Measurements from ENCODE around the gene ZNF768. TPM values are rescaled to one million over a fixed set of nuclear protein-coding genes. Genes with fewer than 3 reads are reported as not detected.
"Not testable (repeated sequence)": the region's sequence is repeated elsewhere in the genome, so short reads cannot be mapped to it uniquely, and the experiment has no call there.

ZNF768 gene
- total RNA-seq, 1 donor from 2014 or later: 15.5 TPM

- Histone ChIP-seq H3K27me3 (no peaks in the 10 kb centered on the region), H3K9ac (no peak overlapping the region), H3K4me1 (no peaks in the 10 kb centered on the region), H3K4me2 (no peak overlapping the region), H4K20me1 (ENCODE audit: low read depth) (no peaks in the 10 kb centered on the region), H2AFZ (replicated peaks) (no peak overlapping the region), H3K36me3 (no peaks in the 10 kb centered on the region), H3K27ac (no peak overlapping the region), H3K79me2 (ENCODE audit: low read depth) (no peaks in the 10 kb centered on the region), H3K4me3 (no peak overlapping the region), H3F3A (ENCODE audit: low read depth) (no peaks in the 10 kb centered on the region), H3K9me3 (ENCODE audit: low read depth) (no peaks in the 10 kb centered on the region)
- H3K9me3 Mint-ChIP-seq: no peaks in the 10 kb centered on the region
- peaks cover 19% of the 10 kb centered on the region for H3K27me3 Mint-ChIP-seq (ENCODE audit: insufficient read depth, low read depth)
- H3K27ac Mint-ChIP-seq: no peak overlapping the region
- no peak overlapping the region for H3K4me3 Mint-ChIP-seq
- H3K4me1 Mint-ChIP-seq: peaks cover 2% of the 10 kb centered on the region
- TF ChIP-seq EZH2 (IDR thresholded peaks at IDR 0.05) (no peak), CTCF (IDR thresholded peaks at IDR 0.05) (peak; percentile 7)
- no peak for DNase-seq (ENCODE audit: low spot score)
- H3K36me3 Mint-ChIP-seq: no peaks in the 10 kb centered on the region
Measured at GRCh38 chr16:30482366-30482765, 44.0 kb downstream of the ZNF768 start.

- no peaks in the 10 kb centered on the region for H3K36me3 Mint-ChIP-seq
Measured at GRCh38 chr16:30481381-30481780, 45.0 kb downstream of the ZNF768 start.

GRCh38 chr16:30478766-30479478 lies 47.4 kb downstream of the ZNF768 start:
- no peak for DNase-seq (ENCODE audit: low spot score)

More at GRCh38 chr16:30481381-30481780, 45.0 kb downstream of the ZNF768 start:
- TF ChIP-seq EZH2phosphoT487 (IDR thresholded peaks at IDR 0.05): no peak
- no peak for TF ChIP-seq EZH2 (IDR thresholded peaks at IDR 0.05)
- TF ChIP-seq CTCF (IDR thresholded peaks at IDR 0.05): no peak
- no peak overlapping the region for H2AFZ ChIP-seq (replicated peaks)
- no peaks in the 10 kb centered on the region for H4K20me1 ChIP-seq (ENCODE audit: low read depth)
- no peaks in the 10 kb centered on the region for H3K4me1 ChIP-seq
- Mint-ChIP-seq H3K27ac (no peak overlapping the region), H3K9me3 (no peaks in the 10 kb centered on the region), H3K27me3 (ENCODE audit: insufficient read depth, low read depth) (peaks cover 15% of the 10 kb centered on the region), H3K4me3 (no peak overlapping the region), H3K4me1 (peaks cover 2% of the 10 kb centered on the region)
- no peaks in the 10 kb centered on the region for H3K79me2 ChIP-seq (ENCODE audit: low read depth)
- no peak overlapping the region for H3K9ac ChIP-seq
- no peak overlapping the region for H3K4me2 ChIP-seq
- no peaks in the 10 kb centered on the region for H3K36me3 ChIP-seq
- no peaks in the 10 kb centered on the region for H3K27me3 ChIP-seq
- H3F3A ChIP-seq (ENCODE audit: low read depth): no peaks in the 10 kb centered on the region
- no peak overlapping the region for H3K27ac ChIP-seq
- DNase-seq (ENCODE audit: low spot score): no peak
- H3K4me3 ChIP-seq: no peak overlapping the region
- no peaks in the 10 kb centered on the region for H3K9me3 ChIP-seq (ENCODE audit: low read depth)

GRCh38 chr16:30477773-30478172 lies 48.6 kb downstream of the ZNF768 start:
- H3K27me3 Mint-ChIP-seq (ENCODE audit: insufficient read depth, low read depth); H3K4me1 Mint-ChIP-seq; H3K27ac ChIP-seq; H3K27me3 ChIP-seq; H4K20me1 ChIP-seq (ENCODE audit: low read depth); H2AFZ ChIP-seq (replicated peaks); H3F3A ChIP-seq (ENCODE audit: low read depth); H3K4me3 ChIP-seq; H3K36me3 ChIP-seq; H3K9me3 Mint-ChIP-seq; H3K36me3 Mint-ChIP-seq; DNase-seq (ENCODE audit: low spot score); H3K79me2 ChIP-seq (ENCODE audit: low read depth); H3K9ac ChIP-seq; H3K4me3 Mint-ChIP-seq; H3K4me2 ChIP-seq; H3K4me1 ChIP-seq; H3K9me3 ChIP-seq (ENCODE audit: low read depth): not testable (repeated sequence)
- H3K27ac Mint-ChIP-seq: peak overlapping the region; percentile 12

More at GRCh38 chr16:30478766-30479478, 47.4 kb downstream of the ZNF768 start:
- Mint-ChIP-seq H3K9me3 (no peaks in the 10 kb centered on the region), H3K4me3 (no peak overlapping the region), H3K27ac (no peak overlapping the region), H3K27me3 (ENCODE audit: insufficient read depth, low read depth) (peaks cover 12% of the 10 kb centered on the region), H3K36me3 (no peaks in the 10 kb centered on the region), H3K4me1 (no peaks in the 10 kb centered on the region)
- Histone ChIP-seq H3K9me3 (ENCODE audit: low read depth) (no peaks in the 10 kb centered on the region), H3K79me2 (ENCODE audit: low read depth) (no peaks in the 10 kb centered on the region), H4K20me1 (ENCODE audit: low read depth) (no peaks in the 10 kb centered on the region), H3K9ac (no peak overlapping the region), H3K4me2 (no peak overlapping the region), H2AFZ (replicated peaks) (no peak overlapping the region), H3K4me1 (no peaks in the 10 kb centered on the region), H3K27me3 (no peaks in the 10 kb centered on the region), H3F3A (ENCODE audit: low read depth) (no peaks in the 10 kb centered on the region), H3K36me3 (no peaks in the 10 kb centered on the region), H3K27ac (no peak overlapping the region), H3K4me3 (no peak overlapping the region)
- TF ChIP-seq EZH2phosphoT487 (IDR thresholded peaks at IDR 0.05) (no peak), CTCF (IDR thresholded peaks at IDR 0.05) (no peak), EZH2 (IDR thresholded peaks at IDR 0.05) (no peak)

Measured in neural progenitor cell (in vitro differentiated cells).